ENCODE results near the gene SYNGAP1. TPM values are rescaled to one million over a fixed set of nuclear protein-coding genes. Genes with fewer than 3 reads are reported as not detected.

Gene SYNGAP1
- total and polyA plus RNA-seq, 4 donors: 11.5 to 98.9 (median 52.9) TPM

DNA sequence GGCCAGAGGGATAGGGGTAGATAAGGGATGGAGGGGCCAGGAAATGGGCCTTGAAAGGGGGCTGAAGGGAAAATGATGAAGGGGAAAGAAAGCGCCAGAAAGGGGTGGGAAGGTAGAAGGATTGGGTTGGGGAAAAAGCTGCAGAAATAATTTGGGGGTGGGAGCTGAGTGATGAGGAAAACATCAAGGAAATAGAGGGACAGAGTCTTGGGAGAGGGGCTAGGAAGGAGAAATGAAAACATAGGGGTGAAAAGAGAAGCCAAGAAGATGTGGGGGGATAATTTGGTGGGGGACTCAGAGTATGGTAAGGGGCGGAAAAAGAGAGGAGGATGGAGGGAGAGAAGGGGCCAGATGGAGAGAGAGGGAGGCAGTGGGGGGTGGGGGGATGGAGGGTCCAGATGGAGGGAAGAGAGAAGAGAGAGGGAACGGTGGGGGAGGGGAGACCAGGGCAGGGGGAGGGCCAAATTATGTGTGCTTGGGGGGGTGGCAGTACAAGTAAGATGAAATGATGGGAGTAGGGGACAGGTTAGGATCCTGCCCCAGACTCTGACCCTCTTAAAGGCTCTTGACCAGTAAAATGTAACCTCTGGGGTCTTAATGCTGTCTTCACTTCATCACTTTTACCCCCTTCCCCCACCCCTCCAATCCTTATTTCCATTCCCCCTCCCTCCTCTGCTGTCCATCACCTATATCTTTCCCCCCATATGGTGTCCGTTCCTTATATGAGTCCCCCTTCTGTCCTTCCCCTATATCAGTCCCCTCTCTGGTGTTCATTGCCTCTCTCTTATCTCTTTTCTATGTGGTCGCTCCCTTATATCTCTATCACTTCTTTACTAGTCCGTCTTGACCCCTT, 852 bp downstream of the SYNGAP1 start:
- peak overlapping the region; percentile 47 for H3K4me3 ChIP-seq (ENCODE audit: low read depth, low read length)
- DNase-seq (ENCODE audit: low read depth in 4 of 6, low spot score in 6 of 6): peak in 2 of 6 donors; percentile 59 to 63
- WGBS (ENCODE audit: insufficient coverage): 52% methylated on average over 4 of the region's 6 CpGs
- no peaks in the 10 kb centered on the region for H3K9me3 ChIP-seq (ENCODE audit: control insufficient read depth, insufficient read depth, low read length)
- H3K27ac ChIP-seq (ENCODE audit: low read depth, low read length): peak overlapping the region; percentile 62
- no peaks in the 10 kb centered on the region for H3K27me3 ChIP-seq (ENCODE audit: control insufficient read depth, insufficient read depth, low read length)
- H3K4me1 ChIP-seq (ENCODE audit: control insufficient read depth, insufficient read depth, low read length): peaks cover 42% of the 10 kb centered on the region
- peaks cover 30% of the 10 kb centered on the region for H3K36me3 ChIP-seq (ENCODE audit: control insufficient read depth, insufficient read depth, low read length)

DNA sequence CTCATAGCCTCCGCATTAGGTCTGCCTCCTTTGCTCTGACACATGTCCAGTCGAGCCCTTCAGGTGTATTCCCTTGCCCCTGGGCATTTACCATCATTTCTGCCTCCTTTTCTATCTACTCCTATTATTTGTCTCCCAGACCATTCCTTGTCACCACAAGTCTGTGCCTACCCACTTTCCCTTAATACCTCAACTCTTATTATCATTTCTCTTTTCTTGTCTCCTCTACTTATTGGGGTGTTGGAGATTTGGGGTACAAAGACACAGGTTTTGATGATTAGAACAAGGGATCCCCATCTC, 1.4 kb downstream of the SYNGAP1 start:
- DNase-seq (ENCODE audit: low read depth in 4 of 6, low spot score in 6 of 6): no peak
- 100% methylated on average over 2 of the region's 2 CpGs for WGBS (ENCODE audit: insufficient coverage)
- no peak overlapping the region for H3K27ac ChIP-seq (ENCODE audit: low read depth, low read length)
- H3K36me3 ChIP-seq (ENCODE audit: control insufficient read depth, insufficient read depth, low read length): peaks cover 25% of the 10 kb centered on the region
- H3K4me1 ChIP-seq (ENCODE audit: control insufficient read depth, insufficient read depth, low read length): peaks cover 38% of the 10 kb centered on the region
- no peaks in the 10 kb centered on the region for H3K27me3 ChIP-seq (ENCODE audit: control insufficient read depth, insufficient read depth, low read length)
- no peak overlapping the region for H3K4me3 ChIP-seq (ENCODE audit: low read depth, low read length)
- H3K9me3 ChIP-seq (ENCODE audit: control insufficient read depth, insufficient read depth, low read length): no peaks in the 10 kb centered on the region

- peaks cover 20% of the 10 kb centered on the region for H3K36me3 ChIP-seq (ENCODE audit: control insufficient read depth, insufficient read depth, low read length)
- no peaks in the 10 kb centered on the region for H3K9me3 ChIP-seq (ENCODE audit: control insufficient read depth, insufficient read depth, low read length)
- no peak overlapping the region for H3K27ac ChIP-seq (ENCODE audit: low read depth, low read length)
- peaks cover 36% of the 10 kb centered on the region for H3K4me1 ChIP-seq (ENCODE audit: control insufficient read depth, insufficient read depth, low read length)
- H3K27me3 ChIP-seq (ENCODE audit: control insufficient read depth, insufficient read depth, low read length): no peaks in the 10 kb centered on the region
- H3K4me3 ChIP-seq (ENCODE audit: low read depth, low read length): no peak overlapping the region
- no peak for DNase-seq (ENCODE audit: low read depth in 4 of 6, low spot score in 6 of 6)
- 92% methylated on average over 1 of the region's 2 CpGs for WGBS (ENCODE audit: insufficient coverage)
Observed at GRCh38 chr6:33423777-33424176, 3.9 kb downstream of the SYNGAP1 start.

- no peaks in the 10 kb centered on the region for H3K9me3 ChIP-seq (ENCODE audit: control insufficient read depth, insufficient read depth, low read length)
- peak overlapping the region; percentile 48 for H3K4me3 ChIP-seq (ENCODE audit: low read depth, low read length)
- WGBS (ENCODE audit: insufficient coverage): 20% methylated on average over 12 of the region's 12 CpGs
- H3K27ac ChIP-seq (ENCODE audit: low read depth, low read length): peak overlapping the region; percentile 92
- peaks cover 20% of the 10 kb centered on the region for H3K36me3 ChIP-seq (ENCODE audit: control insufficient read depth, insufficient read depth, low read length)
- H3K4me1 ChIP-seq (ENCODE audit: control insufficient read depth, insufficient read depth, low read length): peaks cover 38% of the 10 kb centered on the region
- DNase-seq (ENCODE audit: low read depth in 4 of 6, low spot score in 6 of 6): no peak
- H3K27me3 ChIP-seq (ENCODE audit: control insufficient read depth, insufficient read depth, low read length): no peaks in the 10 kb centered on the region
Observed at GRCh38 chr6:33424855-33425667, 5.2 kb downstream of the SYNGAP1 start.

GRCh38 chr6:33425668-33426577, 6.1 kb downstream of the SYNGAP1 start:
- 6% methylated on average over 26 of the region's 43 CpGs for WGBS (ENCODE audit: insufficient coverage)

GRCh38 chr6:33426590-33427511, 7.0 kb downstream of the SYNGAP1 start:
- WGBS (ENCODE audit: insufficient coverage): 2% methylated on average over 8 of the region's 12 CpGs
- DNase-seq (ENCODE audit: low read depth in 4 of 6, low spot score in 6 of 6): peak in 2 of 6 donors; percentile 69 to 77
- H3K36me3 ChIP-seq (ENCODE audit: control insufficient read depth, insufficient read depth, low read length): peaks cover 23% of the 10 kb centered on the region
- H3K27me3 ChIP-seq (ENCODE audit: control insufficient read depth, insufficient read depth, low read length): no peaks in the 10 kb centered on the region
- no peaks in the 10 kb centered on the region for H3K9me3 ChIP-seq (ENCODE audit: control insufficient read depth, insufficient read depth, low read length)
- peak overlapping the region; percentile 59 for H3K4me3 ChIP-seq (ENCODE audit: low read depth, low read length)
- peaks cover 51% of the 10 kb centered on the region for H3K4me1 ChIP-seq (ENCODE audit: control insufficient read depth, insufficient read depth, low read length)
- H3K27ac ChIP-seq (ENCODE audit: low read depth, low read length): peak overlapping the region; percentile 92

More at GRCh38 chr6:33425668-33426577, 6.1 kb downstream of the SYNGAP1 start:
- Histone ChIP-seq H3K9me3 (ENCODE audit: control insufficient read depth, insufficient read depth, low read length) (no peaks in the 10 kb centered on the region), H3K36me3 (ENCODE audit: control insufficient read depth, insufficient read depth, low read length) (peaks cover 20% of the 10 kb centered on the region), H3K27me3 (ENCODE audit: control insufficient read depth, insufficient read depth, low read length) (no peaks in the 10 kb centered on the region), H3K4me1 (ENCODE audit: control insufficient read depth, insufficient read depth, low read length) (peaks cover 44% of the 10 kb centered on the region), H3K4me3 (ENCODE audit: low read depth, low read length) (peak overlapping the region; percentile 48), H3K27ac (ENCODE audit: low read depth, low read length) (peak overlapping the region; percentile 92)
- peak in 2 of 6 donors; percentile 69 to 88 for DNase-seq (ENCODE audit: low read depth in 4 of 6, low spot score in 6 of 6)

DNA sequence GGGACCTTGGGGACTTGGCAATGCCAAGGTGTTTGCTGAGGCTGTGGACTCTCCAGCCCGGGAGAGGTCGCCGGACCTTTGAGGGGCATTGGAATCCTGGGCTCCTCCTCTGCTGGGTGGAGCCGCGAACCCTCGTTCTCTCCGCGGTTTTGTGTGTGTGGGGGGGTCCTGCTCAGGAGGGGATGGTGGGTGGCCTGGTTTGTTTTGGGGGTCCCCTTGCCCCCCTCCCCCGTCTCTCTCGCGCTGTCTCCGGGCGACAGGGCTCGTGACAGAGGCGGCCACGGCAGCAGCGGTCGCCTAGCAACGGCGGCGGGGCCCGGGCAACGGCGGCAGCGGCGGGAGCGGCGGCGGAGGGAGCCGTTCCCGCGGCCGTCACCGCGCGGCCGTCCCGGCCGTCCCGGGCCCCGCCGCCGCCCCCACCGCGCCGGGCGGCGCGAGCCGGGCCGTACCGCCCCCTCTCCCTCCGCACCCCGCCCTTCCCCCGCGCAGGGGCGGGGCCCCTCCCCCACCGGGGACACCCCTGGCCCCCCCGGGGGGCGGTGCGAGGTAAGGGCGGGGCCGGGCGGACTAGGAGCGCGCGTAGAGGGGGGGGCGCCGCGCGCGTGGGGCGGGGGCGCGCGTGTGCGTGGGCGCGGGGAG, 7.8 kb downstream of the SYNGAP1 start:
- DNase-seq (ENCODE audit: low read depth in 4 of 6, low spot score in 6 of 6): peak in 2 of 6 donors; percentile 68 to 74
- Histone ChIP-seq H3K9me3 (ENCODE audit: control insufficient read depth, insufficient read depth, low read length) (no peaks in the 10 kb centered on the region), H3K36me3 (ENCODE audit: control insufficient read depth, insufficient read depth, low read length) (peaks cover 27% of the 10 kb centered on the region), H3K27ac (ENCODE audit: low read depth, low read length) (peak overlapping the region; percentile 76), H3K4me3 (ENCODE audit: low read depth, low read length) (peak overlapping the region; percentile 59), H3K4me1 (ENCODE audit: control insufficient read depth, insufficient read depth, low read length) (peaks cover 59% of the 10 kb centered on the region), H3K27me3 (ENCODE audit: control insufficient read depth, insufficient read depth, low read length) (no peaks in the 10 kb centered on the region)
- WGBS (ENCODE audit: insufficient coverage): 1% methylated on average over 42 of the region's 79 CpGs

GRCh38 chr6:33428224-33428965, 8.5 kb downstream of the SYNGAP1 start:
- WGBS (ENCODE audit: insufficient coverage): 3% methylated on average over 33 of the region's 33 CpGs
- no peaks in the 10 kb centered on the region for H3K27me3 ChIP-seq (ENCODE audit: control insufficient read depth, insufficient read depth, low read length)
- peak overlapping the region; percentile 70 for H3K27ac ChIP-seq (ENCODE audit: low read depth, low read length)
- H3K9me3 ChIP-seq (ENCODE audit: control insufficient read depth, insufficient read depth, low read length): no peaks in the 10 kb centered on the region
- peaks cover 31% of the 10 kb centered on the region for H3K36me3 ChIP-seq (ENCODE audit: control insufficient read depth, insufficient read depth, low read length)
- peak in 2 of 6 donors; percentile 57 to 60 for DNase-seq (ENCODE audit: low read depth in 4 of 6, low spot score in 6 of 6)
- H3K4me3 ChIP-seq (ENCODE audit: low read depth, low read length): peak overlapping the region; percentile 54
- peaks cover 66% of the 10 kb centered on the region for H3K4me1 ChIP-seq (ENCODE audit: control insufficient read depth, insufficient read depth, low read length)

All from spinal cord (tissue), 10 donors.